Activated CD4-positive, alpha-beta T cell treated with anti-CD3 and anti-CD28 coated beads for 36 hours (primary cell): ENCODE data around the gene IMPA2. TPM values are rescaled to one million over a fixed set of nuclear protein-coding genes. Genes with fewer than 3 reads are reported as not detected.

Source experiments
- ATAC-seq: fragments of 200-7000 bp; cut with Tn5 transposase; one replicate; pipeline ENCODE4 v1.10.0; 2021; ENCODE audit warnings: mild to moderate bottlenecking, moderate library complexity
- CTCF ChIA-PET: fragments of 350-600 bp; sonication (Branson Sonifier 250); formaldehyde crosslinking; loops from one replicate; lab custom pipeline; 2021; ENCODE audit warnings: antibody characterized with exemption; lab: Charles Lee
- POLR2A ChIA-PET: fragments of 350-600 bp; sonication (Branson Sonifier 250); formaldehyde crosslinking; loops from one replicate; lab custom pipeline; 2021; ENCODE audit warnings: antibody characterized with exemption, inconsistent platforms; lab: Charles Lee
- DNase-seq: peaks from one replicate; pipeline ENCODE4 v3.0.0-alpha.2; 2020
- H3K27ac Mint-ChIP-seq: one replicate; pipeline ENCODE4 v1.8.0; 2021; ENCODE audit warnings: mixed read lengths
- H3K27me3 Mint-ChIP-seq: one replicate; pipeline ENCODE4 v1.8.0; 2021; ENCODE audit warnings: mixed read lengths
- H3K36me3 Mint-ChIP-seq: one replicate; pipeline ENCODE4 v1.8.0; 2021; ENCODE audit warnings: low read depth, mixed read lengths
- H3K4me1 Mint-ChIP-seq: one replicate; pipeline ENCODE4 v1.8.0; 2021; ENCODE audit warnings: mixed read lengths
- H3K4me3 Mint-ChIP-seq: one replicate; pipeline ENCODE4 v1.8.0; 2021; ENCODE audit warnings: mild to moderate bottlenecking, moderate library complexity, mixed read lengths
- H3K9me3 Mint-ChIP-seq: one replicate; pipeline ENCODE4 v1.8.0; 2021; ENCODE audit warnings: low read depth, mixed read lengths
- intact Hi-C, 2 experiments: fragments of 100-400 bp; cut with DNase I in 1 of 2; cut with micrococcal nuclease in 1 of 2; formaldehyde crosslinking; loops; one replicate each; pipeline versions ENCODE4 v1.14.2 to v1.15.1; 2022 to 2024; cut with DNase I, micrococcal nuclease
- total RNA-seq, 2 experiments: library from RNA; stranded (reverse); gene quantifications; one replicate each; pipeline ENCODE4 v1.2.3, GENCODE V29; 2021

IMPA2 gene
- total RNA-seq, 2 experiments from 2014 or later: 20.8 to 23.5 TPM

DNA sequence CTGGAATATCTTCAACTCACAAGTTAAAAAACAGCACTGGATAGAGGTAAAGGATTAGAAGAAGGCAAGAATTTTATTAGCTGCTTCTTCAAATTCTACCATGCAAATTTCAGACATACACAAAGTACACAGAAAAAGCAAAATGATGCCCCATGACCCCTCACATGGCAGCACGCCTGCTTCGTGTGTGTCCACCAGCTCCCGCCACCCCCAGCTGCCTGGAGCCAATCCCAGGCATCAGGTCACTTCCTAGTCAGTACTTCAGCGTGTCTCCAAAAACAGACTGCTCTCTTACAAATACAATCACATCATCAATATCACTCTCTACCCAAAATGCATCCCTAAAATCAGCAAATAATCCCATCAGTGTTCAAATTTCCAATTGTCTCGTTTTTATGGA is 35.8 kb downstream of the IMPA2 start:
- no peak overlapping the region for H3K4me3 Mint-ChIP-seq
- DNase-seq (no peak), ATAC-seq (no peak)
- H3K36me3 Mint-ChIP-seq: peaks cover 12% of the 10 kb centered on the region
- ChIA-PET POLR2A (no interaction called here), CTCF (no interaction called here)
- no peaks in the 10 kb centered on the region for H3K4me1 Mint-ChIP-seq
- intact Hi-C loops: no loop called here
- H3K9me3 Mint-ChIP-seq: no peaks in the 10 kb centered on the region
- H3K27ac Mint-ChIP-seq: no peak overlapping the region
- H3K27me3 Mint-ChIP-seq: no peaks in the 10 kb centered on the region

DNA sequence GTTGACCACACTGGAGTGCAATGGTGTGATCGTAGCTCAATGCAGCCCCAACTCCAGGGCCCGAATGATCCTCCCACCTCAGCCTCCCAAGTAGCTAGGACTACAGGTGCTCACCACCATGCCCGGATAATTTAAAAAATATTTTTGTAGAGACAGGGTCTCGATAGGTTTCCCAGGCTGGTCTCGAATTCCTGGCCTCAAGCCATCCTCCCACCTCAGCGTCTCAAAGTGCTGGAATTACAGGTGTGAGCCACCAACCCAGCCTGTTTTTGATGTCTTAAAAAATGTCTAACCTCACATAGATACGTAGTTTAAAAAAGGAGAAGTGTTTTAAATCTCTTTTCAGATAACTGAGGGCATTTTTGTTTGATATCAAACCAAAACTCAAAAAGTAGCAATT is 37.6 kb downstream of the IMPA2 start:
- intact Hi-C loops: no loop called here
- DNase-seq: no peak
- Mint-ChIP-seq H3K27ac (no peak overlapping the region), H3K4me3 (no peak overlapping the region), H3K27me3 (no peaks in the 10 kb centered on the region), H3K9me3 (no peaks in the 10 kb centered on the region), H3K4me1 (no peaks in the 10 kb centered on the region), H3K36me3 (peaks cover 12% of the 10 kb centered on the region)
- ATAC-seq: no peak
- CTCF ChIA-PET: no interaction called here
- POLR2A ChIA-PET: no interaction called here

DNA sequence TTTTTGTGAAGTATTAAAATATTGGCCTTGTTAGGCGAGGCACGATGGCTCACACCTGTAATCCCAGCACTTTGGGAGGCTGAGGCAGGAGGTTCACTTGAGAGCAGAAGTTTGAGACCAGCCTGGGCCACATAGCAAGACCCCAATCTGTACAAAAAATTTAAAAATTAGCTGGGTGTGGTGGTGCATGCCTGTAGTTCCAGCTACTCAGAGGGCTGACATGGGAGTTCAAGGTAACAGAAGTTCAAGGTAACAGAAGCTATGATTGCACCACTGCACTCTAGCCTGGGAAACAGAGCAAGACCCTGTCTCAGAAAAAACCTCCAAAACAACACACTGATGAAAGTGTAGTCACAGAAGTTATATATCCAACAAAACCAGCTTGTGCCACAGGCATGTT is 39.8 kb downstream of the IMPA2 start:
- intact Hi-C loops: no loop called here
- Mint-ChIP-seq H3K27me3 (no peaks in the 10 kb centered on the region), H3K4me1 (no peaks in the 10 kb centered on the region), H3K4me3 (no peak overlapping the region), H3K9me3 (no peaks in the 10 kb centered on the region), H3K27ac (no peak overlapping the region), H3K36me3 (peaks cover 4% of the 10 kb centered on the region)
- DNase-seq (no peak), ATAC-seq (no peak)
- CTCF ChIA-PET: interaction anchor here (0.7 kb wide), 1 partner anchor 18 kb away, joined by 4 read pairs; no protein-coding TSS in a partner anchor
- POLR2A ChIA-PET: no interaction called here

DNA sequence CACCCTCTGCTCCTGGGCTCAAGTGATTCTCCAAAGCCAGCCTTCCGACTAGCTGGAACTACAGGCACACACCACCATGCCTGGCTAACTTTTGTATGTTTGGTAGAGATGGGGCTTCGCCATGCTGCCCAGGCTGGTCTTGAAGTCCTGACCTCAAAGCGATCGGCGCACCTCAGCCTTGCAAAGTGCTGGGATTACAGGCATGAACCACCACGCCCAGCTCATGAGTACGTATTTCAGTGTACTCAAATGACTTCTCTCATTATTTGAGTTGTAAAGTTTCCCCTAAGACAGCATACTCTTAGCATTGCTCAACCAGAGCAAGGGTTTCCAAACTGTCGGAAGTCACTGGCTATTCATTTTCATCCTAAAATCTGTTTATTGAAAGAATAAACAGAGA is 40.3 kb downstream of the IMPA2 start:
- CTCF ChIA-PET: interaction anchor here (0.7 kb wide), 1 partner anchor 18 kb away, joined by 4 read pairs; no protein-coding TSS in a partner anchor
- DNase-seq (no peak), ATAC-seq (no peak)
- intact Hi-C loops: no loop called here
- no peaks in the 10 kb centered on the region for H3K27me3 Mint-ChIP-seq
- H3K27ac Mint-ChIP-seq: no peak overlapping the region
- POLR2A ChIA-PET: no interaction called here
- no peaks in the 10 kb centered on the region for H3K4me1 Mint-ChIP-seq
- peaks cover 4% of the 10 kb centered on the region for H3K36me3 Mint-ChIP-seq
- no peak overlapping the region for H3K4me3 Mint-ChIP-seq
- no peaks in the 10 kb centered on the region for H3K9me3 Mint-ChIP-seq

DNA sequence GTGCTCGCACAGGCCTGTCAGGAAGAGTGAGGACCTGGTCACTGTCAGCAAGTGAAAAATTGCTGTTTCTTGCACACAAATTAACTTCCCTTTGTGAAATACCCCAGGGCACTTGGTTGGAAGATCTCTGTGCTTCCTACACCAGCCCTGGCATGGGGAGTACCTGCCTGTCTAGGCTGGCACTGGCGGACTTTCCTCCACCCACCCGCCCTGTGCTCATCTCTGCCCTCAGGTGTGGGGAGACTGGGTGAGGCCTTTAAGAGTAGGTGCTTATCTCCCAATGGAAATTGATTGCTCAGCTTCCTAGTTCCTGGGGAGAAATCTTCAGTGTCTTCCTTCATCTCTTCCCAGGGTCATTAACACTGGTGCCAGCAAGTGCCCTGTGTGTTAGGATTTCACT is 42.1 kb downstream of the IMPA2 start:
- ATAC-seq (no peak), DNase-seq (no peak)
- H3K4me1 Mint-ChIP-seq: no peaks in the 10 kb centered on the region
- H3K36me3 Mint-ChIP-seq: peaks cover 2% of the 10 kb centered on the region
- H3K27me3 Mint-ChIP-seq: no peaks in the 10 kb centered on the region
- ChIA-PET POLR2A (no interaction called here), CTCF (no interaction called here)
- H3K27ac Mint-ChIP-seq: no peak overlapping the region
- H3K4me3 Mint-ChIP-seq: no peak overlapping the region
- intact Hi-C loops: no loop called here
- H3K9me3 Mint-ChIP-seq: no peaks in the 10 kb centered on the region

DNA sequence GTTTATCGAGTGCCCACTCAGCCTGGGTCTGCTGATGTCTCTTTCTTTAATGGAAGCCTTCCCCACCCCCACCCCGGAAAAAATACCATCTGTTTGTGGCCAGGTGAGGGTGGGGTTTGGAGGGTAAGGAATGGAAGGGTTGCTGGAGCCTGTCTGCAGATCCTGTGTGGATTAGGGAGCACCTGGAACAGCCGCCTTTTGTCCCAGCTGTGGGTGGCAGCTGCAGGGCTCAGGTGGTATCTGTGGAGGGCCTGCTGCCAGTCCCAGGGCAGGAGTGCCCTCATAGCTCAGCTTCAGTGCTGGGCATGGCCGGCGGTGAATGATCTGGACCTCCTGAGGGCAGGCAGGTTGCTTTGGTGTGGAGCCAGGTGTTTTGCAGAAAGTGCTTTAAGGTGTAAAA is 45.3 kb downstream of the IMPA2 start:
- H3K4me1 Mint-ChIP-seq: no peaks in the 10 kb centered on the region
- DNase-seq: no peak
- CTCF ChIA-PET: no interaction called here

DNA sequence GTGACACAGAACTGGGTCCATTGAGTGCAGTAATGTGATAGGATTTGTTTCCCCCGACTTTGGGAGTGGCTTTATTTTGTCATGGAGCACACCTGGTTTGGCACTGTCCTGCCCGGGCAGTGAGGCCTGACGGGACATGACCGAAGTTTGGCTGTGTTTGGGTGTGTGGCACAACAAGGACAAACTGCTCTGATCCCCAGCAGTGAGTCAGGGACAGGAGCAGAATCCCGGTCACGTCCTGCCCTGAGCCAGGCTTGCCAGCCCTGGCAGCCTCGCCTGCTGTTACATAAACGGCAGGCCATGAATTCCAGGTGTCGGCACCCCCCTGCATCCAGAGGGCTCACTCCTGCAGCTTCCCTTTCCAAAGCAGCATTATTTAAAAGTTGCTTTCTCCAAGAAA is 45.7 kb downstream of the IMPA2 start:
- POLR2A ChIA-PET: no interaction called here
- DNase-seq: no peak
- H3K27ac Mint-ChIP-seq: no peak overlapping the region
- no peaks in the 10 kb centered on the region for H3K27me3 Mint-ChIP-seq
- H3K4me1 Mint-ChIP-seq: no peaks in the 10 kb centered on the region
- H3K4me3 Mint-ChIP-seq: no peak overlapping the region
- no peak for ATAC-seq
- CTCF ChIA-PET: no interaction called here
- no peaks in the 10 kb centered on the region for H3K9me3 Mint-ChIP-seq
- intact Hi-C loops: no loop called here
- peaks cover 4% of the 10 kb centered on the region for H3K36me3 Mint-ChIP-seq

More for the DNA sequence above, 45.3 kb downstream of the IMPA2 start:
- POLR2A ChIA-PET: no interaction called here
- no peak overlapping the region for H3K4me3 Mint-ChIP-seq
- H3K27me3 Mint-ChIP-seq: no peaks in the 10 kb centered on the region
- intact Hi-C loops: no loop called here
- peaks cover 4% of the 10 kb centered on the region for H3K36me3 Mint-ChIP-seq
- H3K27ac Mint-ChIP-seq: no peak overlapping the region
- no peaks in the 10 kb centered on the region for H3K9me3 Mint-ChIP-seq
- no peak for ATAC-seq

DNA sequence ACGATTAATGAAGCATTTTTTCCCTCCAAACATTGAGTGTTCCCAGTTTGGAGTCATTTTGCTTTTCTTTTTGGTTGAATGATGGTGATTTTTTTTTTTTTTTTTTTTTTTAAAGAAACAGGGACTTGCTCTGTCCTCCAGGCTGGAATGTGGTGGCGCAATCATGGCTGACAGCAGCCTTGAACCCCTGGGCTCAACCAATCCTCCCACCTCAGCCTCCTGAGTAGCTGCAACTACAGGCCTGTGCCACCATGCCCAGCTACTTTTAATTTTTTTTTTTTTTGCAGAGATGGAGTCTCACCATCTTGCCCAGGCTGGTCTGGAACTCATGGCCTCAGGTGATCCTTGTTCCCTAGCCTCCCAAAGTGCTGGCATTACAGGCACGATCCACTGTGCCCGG is 46.2 kb downstream of the IMPA2 start:
- CTCF ChIA-PET: no interaction called here
- DNase-seq (no peak), ATAC-seq (no peak)
- H3K36me3 Mint-ChIP-seq: peaks cover 4% of the 10 kb centered on the region
- H3K4me1 Mint-ChIP-seq: no peaks in the 10 kb centered on the region
- no peaks in the 10 kb centered on the region for H3K27me3 Mint-ChIP-seq
- no peaks in the 10 kb centered on the region for H3K9me3 Mint-ChIP-seq
- H3K4me3 Mint-ChIP-seq: no peak overlapping the region
- H3K27ac Mint-ChIP-seq: no peak overlapping the region
- intact Hi-C loops: no loop called here
- POLR2A ChIA-PET: no interaction called here

DNA sequence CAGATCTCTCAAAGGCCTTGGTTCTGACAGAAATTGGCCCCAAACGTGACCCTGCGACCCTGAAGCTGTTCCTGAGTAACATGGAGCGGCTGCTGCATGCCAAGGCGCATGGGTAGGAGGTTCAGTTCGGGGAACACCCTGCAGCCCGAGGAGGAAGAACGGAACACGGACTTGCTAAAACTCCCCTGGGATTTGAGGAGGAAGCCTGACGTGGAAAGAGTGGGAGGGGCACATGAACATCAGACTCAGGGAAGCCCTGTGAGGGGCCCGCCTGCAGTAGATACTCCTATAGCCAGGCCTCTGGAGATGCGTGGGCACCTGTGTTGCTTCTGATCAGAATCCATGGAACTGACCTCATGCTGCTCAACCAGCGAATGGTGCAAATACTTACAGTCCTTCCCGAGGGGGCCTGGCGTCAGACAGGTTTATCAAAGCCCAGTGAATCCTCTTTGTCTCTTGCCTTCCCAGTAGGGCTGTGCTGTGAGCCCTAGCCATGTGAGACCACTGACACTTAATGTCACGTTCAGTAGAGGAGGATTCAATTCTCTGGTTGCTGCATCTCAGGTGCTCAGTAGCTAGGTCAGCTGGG is 46.8 kb downstream of the IMPA2 start:
- CTCF ChIA-PET: interaction anchor here (1.1 kb wide), 1 partner anchor 10 kb away, joined by 5 read pairs; no protein-coding TSS in a partner anchor

DNA sequence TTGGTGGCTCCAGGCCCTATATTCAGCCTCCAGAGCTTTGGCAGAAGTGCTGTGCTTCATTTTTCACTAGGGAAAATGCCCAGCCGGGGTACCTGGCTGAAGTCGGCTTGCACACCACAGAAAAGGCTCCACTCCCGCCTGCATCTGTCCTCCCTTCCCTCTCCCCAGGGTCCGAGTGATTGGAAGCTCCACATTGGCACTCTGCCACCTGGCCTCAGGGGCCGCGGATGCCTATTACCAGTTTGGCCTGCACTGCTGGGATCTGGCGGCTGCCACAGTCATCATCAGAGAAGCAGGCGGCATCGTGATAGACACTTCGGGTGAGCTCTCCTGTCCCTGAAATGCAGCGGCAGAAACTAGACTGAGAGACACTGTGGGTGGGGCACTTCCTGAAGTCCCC is 47.4 kb downstream of the IMPA2 start:
- POLR2A ChIA-PET: no interaction called here
- no peak for ATAC-seq
- Mint-ChIP-seq H3K9me3 (no peaks in the 10 kb centered on the region), H3K4me1 (no peaks in the 10 kb centered on the region), H3K27me3 (no peaks in the 10 kb centered on the region), H3K4me3 (no peak overlapping the region), H3K36me3 (peaks cover 4% of the 10 kb centered on the region), H3K27ac (no peak overlapping the region)
- CTCF ChIA-PET: interaction anchor here (1.1 kb wide), 1 partner anchor 10 kb away, joined by 5 read pairs; no protein-coding TSS in a partner anchor
- intact Hi-C loops: no loop called here
- no peak for DNase-seq

More for the DNA sequence above, 46.8 kb downstream of the IMPA2 start:
- no peaks in the 10 kb centered on the region for H3K27me3 Mint-ChIP-seq
- peaks cover 4% of the 10 kb centered on the region for H3K36me3 Mint-ChIP-seq
- POLR2A ChIA-PET: no interaction called here
- DNase-seq (no peak), ATAC-seq (no peak)
- H3K4me3 Mint-ChIP-seq: no peak overlapping the region
- intact Hi-C loops: no loop called here
- no peaks in the 10 kb centered on the region for H3K9me3 Mint-ChIP-seq
- H3K4me1 Mint-ChIP-seq: no peaks in the 10 kb centered on the region
- no peak overlapping the region for H3K27ac Mint-ChIP-seq

DNA sequence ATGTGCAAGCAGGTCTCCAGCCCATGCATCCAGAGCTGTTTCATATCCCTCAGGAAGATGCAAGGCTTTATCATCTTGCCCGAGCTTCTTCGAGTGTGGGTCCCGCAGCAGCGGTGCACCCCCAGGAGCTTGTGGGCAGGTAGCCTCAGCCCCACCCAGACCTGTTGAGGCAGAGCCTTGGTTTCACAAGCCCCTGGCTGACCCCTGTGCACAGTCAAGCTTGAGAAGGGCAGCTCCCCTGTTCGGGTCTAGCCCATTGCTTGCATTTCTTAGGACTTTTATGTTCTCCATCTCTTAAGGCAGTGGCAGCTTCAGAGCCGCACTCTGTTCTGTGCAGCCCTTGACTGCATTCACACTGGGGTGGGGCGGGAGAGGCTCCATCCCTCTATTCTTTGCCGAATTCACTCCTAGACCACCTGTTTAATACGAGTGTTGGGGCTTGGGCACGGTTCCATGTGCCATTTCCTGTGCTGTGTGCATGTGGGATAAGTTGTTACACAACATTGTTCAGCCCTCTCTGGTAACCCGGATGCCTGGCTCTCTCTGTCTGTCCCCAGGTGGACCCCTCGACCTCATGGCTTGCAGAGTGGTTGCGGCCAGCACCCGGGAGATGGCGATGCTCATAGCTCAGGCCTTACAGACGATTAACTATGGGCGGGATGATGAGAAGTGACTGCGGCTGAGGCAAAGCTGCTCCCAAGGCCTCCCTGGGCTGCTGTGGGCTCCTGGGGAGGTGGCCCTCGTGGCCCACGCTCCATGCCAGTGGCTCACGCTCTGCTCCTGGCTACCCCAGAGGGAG is 48.7 kb downstream of the IMPA2 start:
- Mint-ChIP-seq H3K27me3 (no peaks in the 10 kb centered on the region), H3K36me3 (peaks cover 4% of the 10 kb centered on the region), H3K4me1 (no peaks in the 10 kb centered on the region), H3K9me3 (no peaks in the 10 kb centered on the region), H3K27ac (no peak overlapping the region), H3K4me3 (no peak overlapping the region)
- no peak for DNase-seq
- no peak for ATAC-seq
- POLR2A ChIA-PET: no interaction called here
- intact Hi-C loops: no loop called here
- CTCF ChIA-PET: no interaction called here

DNA sequence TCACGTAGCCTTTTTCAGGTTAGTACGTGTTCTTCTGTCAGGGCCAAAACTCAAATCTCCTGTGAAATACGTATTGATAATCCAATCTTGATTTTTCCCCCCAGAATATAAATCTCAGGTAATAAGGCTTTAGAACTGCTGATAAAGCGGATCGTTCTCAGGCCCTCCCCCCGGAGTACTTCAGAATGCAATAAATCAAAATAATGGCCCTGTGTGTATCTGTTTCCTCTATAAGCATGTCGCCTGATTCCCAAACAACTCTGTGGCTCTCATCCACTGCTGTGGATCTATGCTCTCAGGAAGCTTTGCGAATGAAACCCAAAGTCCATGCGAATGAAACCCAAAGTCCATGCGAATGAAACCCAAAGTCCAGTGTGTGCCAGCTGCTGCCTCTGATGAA is 49.4 kb downstream of the IMPA2 start:
- Mint-ChIP-seq H3K27ac (no peak overlapping the region), H3K27me3 (no peaks in the 10 kb centered on the region), H3K4me3 (no peak overlapping the region), H3K36me3 (peaks cover 4% of the 10 kb centered on the region), H3K9me3 (no peaks in the 10 kb centered on the region), H3K4me1 (no peaks in the 10 kb centered on the region)
- DNase-seq (no peak), ATAC-seq (no peak)
- CTCF ChIA-PET: no interaction called here
- intact Hi-C loops: no loop called here
- POLR2A ChIA-PET: no interaction called here
